HCT116 (cell line): ENCODE results near the gene HOXB3. TPM values are rescaled to one million over a fixed set of nuclear protein-coding genes. Genes with fewer than 3 reads are reported as not detected.

ENCODE experiments used
- ATAC-seq: fragments of 200-7000 bp; cut with Tn5 transposase; 2 replicates; pipeline ENCODE4 v1.9.1; 2020; ENCODE audit warnings: mild to moderate bottlenecking, moderate library complexity
- BruUV-seq: library from RNA; stranded (reverse); fragments of 400-500 nt; replicated peaks from 2 replicates; lab custom pipeline; 2021; lab: Mats Ljungman, UMichigan
- CTCF ChIA-PET: fragments of 300-600 bp; sonication (Branson Sonifier 250); formaldehyde crosslinking; loops from one replicate; lab custom pipeline; 2021; ENCODE audit warnings: antibody characterized with exemption; lab: Charles Lee
- POLR2A ChIA-PET: fragments of 300-600, 350-600 bp; sonication (Branson Sonifier 250); formaldehyde crosslinking; loops from one replicate; lab custom pipeline; 2021; ENCODE audit warnings: antibody characterized with exemption; lab: Charles Lee
- RAD21 ChIA-PET, 2 experiments: fragments of 300-600 bp; sonication (Branson Sonifier 250); formaldehyde crosslinking; loops; one replicate each; lab custom pipeline; 2023; ENCODE audit warnings: low total read pairs in 2 of 2; ENCODE audit not compliant: uncharacterized antibody in 2 of 2, unreplicated experiment in 2 of 2, low non-redundant PET in 1 of 2; lab: Charles Lee
- DNase-seq: peaks from one replicate; pipeline ENCODE4 v3.0.0-alpha.2; 2010; ENCODE audit warnings: low read depth, low spot score
- H2AFZ ChIP-seq: fragments of 200-600 bp; shearing (Covaris generic), sonication (generic); 2 replicates; pipeline ENCODE4 v1.6.1; 2017; ENCODE audit warnings: low read depth, mixed run types, mixed read lengths, antibody characterized with exemption, low read length; ENCODE audit not compliant: poor library complexity, severe bottlenecking
- H3K27ac ChIP-seq: 2 replicates; pipeline ENCODE4 v1.5.1; 2012; ENCODE audit warnings: low read depth, low read length
- H3K27me3 ChIP-seq: fragments of 200-600 bp; sonication (generic); 2 replicates; pipeline ENCODE4 v1.6.1; 2016; ENCODE audit warnings: mixed run types, low read length, mixed read lengths; ENCODE audit not compliant: insufficient read depth
- H3K36me3 ChIP-seq, 2 experiments: fragments of 200-500 bp in 1 of 2; fragments of 200-600 bp in 1 of 2; sonication (Bioruptor generic) in 1 of 2; sonication (generic) in 1 of 2; 2 replicates each; pipeline versions ENCODE4 v1.5.1 to v1.6.1; 2014 to 2016; ENCODE audit warnings: low read length in 2 of 2, inconsistent platforms in 1 of 2, mixed read lengths in 1 of 2, mixed run types in 1 of 2; ENCODE audit not compliant: insufficient read depth in 2 of 2, control insufficient read depth in 1 of 2
- H3K4me1 ChIP-seq, 2 experiments: fragments of 200-600 bp in 1 of 2; sonication (generic) in 1 of 2; 2 replicates each; pipeline versions ENCODE4 v1.5.1 to v1.6.1; 2012 to 2017; ENCODE audit warnings: low read length in 2 of 2, inconsistent platforms in 1 of 2, mild to moderate bottlenecking in 1 of 2, mixed read lengths in 1 of 2, mixed run types in 1 of 2, moderate library complexity in 1 of 2; ENCODE audit not compliant: insufficient read depth in 2 of 2, control insufficient read depth in 1 of 2
- H3K4me2 ChIP-seq: fragments of 200-600 bp; sonication (generic); 2 replicates; pipeline ENCODE4 v1.6.1; 2017; ENCODE audit warnings: mixed run types, low read length, mixed read lengths
- H3K4me3 ChIP-seq, 2 experiments: fragments of 200-600 bp in 1 of 2; sonication (generic) in 1 of 2; replicated peaks in 1 of 2; 2 replicates each; pipeline ENCODE4 v1.5.1; 2011 to 2016; ENCODE audit warnings: low read length in 2 of 2, control low read depth in 1 of 2, low read depth in 1 of 2, mild to moderate bottlenecking in 1 of 2, mixed read lengths in 1 of 2, mixed run types in 1 of 2
- H3K79me2 ChIP-seq: fragments of 200-600 bp; sonication (generic); 2 replicates; pipeline ENCODE4 v1.6.1; 2017; ENCODE audit warnings: mild to moderate bottlenecking, mixed run types, low read length, moderate library complexity, mixed read lengths; ENCODE audit not compliant: insufficient read depth
- H3K9ac ChIP-seq: fragments of 200-600 bp; sonication (generic); 2 replicates; pipeline ENCODE4 v1.6.1; 2016; ENCODE audit warnings: low read length, mixed read lengths
- H3K9me2 ChIP-seq: fragments of 200-600 bp; sonication (generic), shearing (Covaris generic); 2 replicates; pipeline ENCODE4 v1.6.1; 2017; ENCODE audit warnings: mixed run types, mild to moderate bottlenecking, moderate library complexity; ENCODE audit not compliant: insufficient read depth
- H3K9me3 ChIP-seq, 2 experiments: fragments of 200-500 bp in 1 of 2; fragments of 200-600 bp in 1 of 2; sonication (Bioruptor generic) in 1 of 2; sonication (generic) in 1 of 2; 2 replicates each; pipeline ENCODE4 v1.6.1; 2014 to 2017; ENCODE audit warnings: low read length in 2 of 2, mixed read lengths in 2 of 2, inconsistent platforms in 1 of 2, low read depth in 1 of 2, mild to moderate bottlenecking in 1 of 2, mixed run types in 1 of 2, moderate library complexity in 1 of 2; ENCODE audit not compliant: control insufficient read depth in 1 of 2, insufficient read depth in 1 of 2
- H4K20me1 ChIP-seq: fragments of 200-600 bp; sonication (generic), shearing (Covaris generic); 2 replicates; pipeline ENCODE4 v1.6.1; 2017; ENCODE audit warnings: mixed run types, mild to moderate bottlenecking, moderate library complexity; ENCODE audit not compliant: insufficient read depth
- CBX3 ChIP-seq: IDR thresholded peaks from 2 replicates; pipeline ENCODE4 v1.6.1; 2012; ENCODE audit warnings: low read depth
- ELF1 ChIP-seq: IDR thresholded peaks from 2 replicates; pipeline ENCODE4 v1.6.1; 2012; ENCODE audit warnings: low read depth, borderline replicate concordance
- EZH2 ChIP-seq: fragments of 200-600 bp; sonication (generic); IDR thresholded peaks from 2 replicates; pipeline ENCODE4 v1.6.1; 2017; ENCODE audit warnings: antibody characterized with exemption, mixed run types
- EZH2phosphoT487 ChIP-seq: fragments of 200-600 bp; IDR thresholded peaks from 2 replicates; pipeline ENCODE4 v1.6.1; 2018; ENCODE audit warnings: antibody characterized with exemption, borderline replicate concordance
- FOSL1 ChIP-seq: IDR thresholded peaks from 2 replicates; pipeline ENCODE4 v1.6.1; 2012; ENCODE audit warnings: low read depth
- JUND ChIP-seq: IDR thresholded peaks from 2 replicates; pipeline ENCODE4 v1.6.1; 2012
- POLR2A ChIP-seq: IDR thresholded peaks from 2 replicates; pipeline ENCODE4 v1.7.0; 2011; ENCODE audit warnings: borderline replicate concordance; ENCODE audit not compliant: insufficient read depth, insufficient read length; ENCODE audit errors: extremely low read depth
- REST ChIP-seq: IDR thresholded peaks from 2 replicates; pipeline ENCODE4 v1.6.1; 2012; ENCODE audit warnings: low read depth
- SIN3A ChIP-seq: IDR thresholded peaks from 2 replicates; pipeline ENCODE4 v1.6.1; 2012; ENCODE audit warnings: low read depth
- SP1 ChIP-seq: IDR thresholded peaks from 2 replicates; pipeline ENCODE4 v1.6.1; 2012; ENCODE audit warnings: low read depth
- SRF ChIP-seq: IDR thresholded peaks from 2 replicates; pipeline ENCODE4 v1.6.1; 2012; ENCODE audit warnings: low read depth
- TCF7L2 ChIP-seq: IDR thresholded peaks from 2 replicates; pipeline ENCODE4 v1.7.0; 2011; ENCODE audit warnings: borderline replicate concordance, inconsistent platforms; ENCODE audit not compliant: insufficient read depth, insufficient read length; ENCODE audit errors: extremely low read depth
- YY1 ChIP-seq: IDR thresholded peaks from 2 replicates; pipeline ENCODE4 v1.6.1; 2011; ENCODE audit warnings: low read length, low read depth, moderate library complexity, mild to moderate bottlenecking; ENCODE audit not compliant: insufficient replicate concordance; ENCODE audit errors: extremely low read depth
- intact Hi-C: fragments of 100-400 bp; cut with micrococcal nuclease; formaldehyde crosslinking; loops from 2 replicates; pipeline ENCODE4 v1.10.0; 2022
- total RNA-seq: library from RNA; stranded (reverse); gene quantifications from one replicate; pipeline ENCODE4 v1.2.1, GENCODE V29; 2021; ENCODE audit not compliant: unreplicated experiment
- TF ChIP-seq, protein P1 (sequence below), 3 experiments: fragments of 200-600 bp in 1 of 3; sonication (generic) in 1 of 3; IDR thresholded peaks in 2 of 3; conservative IDR thresholded peaks in 1 of 3; 2 replicates each; pipeline ENCODE4 v1.5.1; 2012 to 2017; ENCODE audit warnings: low read depth in 2 of 3, low read length in 2 of 3, antibody characterized with exemption in 1 of 3, borderline replicate concordance in 1 of 3, control low read depth in 1 of 3, mild to moderate bottlenecking in 1 of 3, mixed read lengths in 1 of 3, mixed run types in 1 of 3, moderate library complexity in 1 of 3; ENCODE audit not compliant: insufficient read depth in 1 of 3

HOXB3 gene
- total RNA-seq, 1 experiment from 2014 or later, result 19.8 TPM

DNA sequence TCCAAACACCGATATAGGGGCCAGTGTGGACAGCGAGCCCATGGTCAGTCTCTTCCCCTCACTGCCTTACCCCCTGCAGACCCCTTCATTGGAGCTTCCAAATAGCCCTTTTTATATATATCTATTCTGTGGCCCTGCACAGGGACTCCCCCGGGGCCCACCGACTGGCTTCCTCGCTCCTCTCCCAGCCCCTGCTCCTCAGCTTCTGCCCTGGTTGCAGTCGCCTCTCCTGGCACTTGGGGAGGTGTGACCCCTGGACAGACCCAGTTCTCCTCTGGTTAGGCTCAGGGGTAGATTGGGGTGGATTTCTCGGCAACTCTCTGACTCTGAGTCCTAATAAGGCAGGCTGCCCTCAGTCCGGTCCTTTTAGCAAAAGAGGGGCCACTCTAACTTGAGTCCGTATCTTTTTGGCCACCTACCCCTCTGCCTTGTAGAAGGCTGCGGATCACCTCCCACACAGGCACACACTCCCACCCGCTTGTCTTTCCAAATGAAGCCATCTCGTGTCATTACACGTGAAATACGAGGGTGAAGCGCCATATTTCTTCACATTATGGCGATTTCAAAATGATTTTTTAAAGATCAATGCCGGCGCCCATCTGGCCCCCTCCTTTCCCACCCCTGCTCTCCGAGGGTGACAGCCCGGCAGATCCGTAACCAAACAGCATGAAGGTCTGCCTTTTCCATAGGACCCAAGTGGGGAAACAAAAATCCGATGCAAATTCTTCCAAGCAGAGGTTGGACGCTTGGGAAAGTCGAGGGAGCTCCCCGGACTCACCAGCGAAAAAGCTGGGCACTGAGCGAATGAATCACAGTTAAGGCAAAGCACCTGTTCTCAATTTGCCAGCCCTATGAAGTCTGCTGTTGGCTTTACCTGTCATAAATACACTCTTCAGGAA is 37.8 kb upstream of the HOXB3 start:
- CTCF ChIA-PET, result interaction anchor here (1.1 to 1.4 kb wide), 2 partner anchors 9 to 367 kb away, joined by 3 to 4 read pairs; no protein-coding TSS in a partner anchor
- TF ChIP-seq TCF7L2 (no peak), EZH2phosphoT487 (no peak), SP1 (no peak), SRF (no peak), FOSL1 (no peak), SIN3A (no peak), REST (no peak), POLR2A (no peak), JUND (no peak), EZH2 (no peak), YY1 (no peak), CBX3 (no peak), ELF1 (no peak)
- TF ChIP-seq, protein P1, sequence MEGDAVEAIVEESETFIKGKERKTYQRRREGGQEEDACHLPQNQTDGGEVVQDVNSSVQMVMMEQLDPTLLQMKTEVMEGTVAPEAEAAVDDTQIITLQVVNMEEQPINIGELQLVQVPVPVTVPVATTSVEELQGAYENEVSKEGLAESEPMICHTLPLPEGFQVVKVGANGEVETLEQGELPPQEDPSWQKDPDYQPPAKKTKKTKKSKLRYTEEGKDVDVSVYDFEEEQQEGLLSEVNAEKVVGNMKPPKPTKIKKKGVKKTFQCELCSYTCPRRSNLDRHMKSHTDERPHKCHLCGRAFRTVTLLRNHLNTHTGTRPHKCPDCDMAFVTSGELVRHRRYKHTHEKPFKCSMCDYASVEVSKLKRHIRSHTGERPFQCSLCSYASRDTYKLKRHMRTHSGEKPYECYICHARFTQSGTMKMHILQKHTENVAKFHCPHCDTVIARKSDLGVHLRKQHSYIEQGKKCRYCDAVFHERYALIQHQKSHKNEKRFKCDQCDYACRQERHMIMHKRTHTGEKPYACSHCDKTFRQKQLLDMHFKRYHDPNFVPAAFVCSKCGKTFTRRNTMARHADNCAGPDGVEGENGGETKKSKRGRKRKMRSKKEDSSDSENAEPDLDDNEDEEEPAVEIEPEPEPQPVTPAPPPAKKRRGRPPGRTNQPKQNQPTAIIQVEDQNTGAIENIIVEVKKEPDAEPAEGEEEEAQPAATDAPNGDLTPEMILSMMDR (IDR thresholded peaks at IDR 0.05 in 2 of 3, conservative IDR thresholded peaks at IDR 0.05 in 1 of 3; ENCODE audit: borderline replicate concordance in 1 of 3, insufficient read depth in 1 of 3, low read depth in 2 of 3, low read length in 2 of 3), result no peak
- Histone ChIP-seq H3K4me2 (peak overlapping the region; percentile 98; the same call in 1 of the 2 replicates), H2AFZ (no peak overlapping the region), H4K20me1 (no peaks in the 10 kb centered on the region), H3K36me3 (no peaks in the 10 kb centered on the region; a peak in 1 of 4 replicates), H3K4me3 (no peak overlapping the region), H3K79me2 (peaks cover 29% of the 10 kb centered on the region), H3K27ac (peak overlapping the region; percentile 95), H3K9me2 (no peaks in the 10 kb centered on the region), H3K9me3 (no peaks in the 10 kb centered on the region), H3K27me3 (no peaks in the 10 kb centered on the region), H3K4me1 (peaks cover 15 to 28% of the 10 kb centered on the region in 2 experiments), H3K9ac (peak overlapping the region; percentile 95)
- BruUV-seq, result no TSS peak
- ATAC-seq (no peak), DNase-seq (no peak)
- POLR2A ChIA-PET, result interaction anchor here (1.4 to 2.2 kb wide), 2 partner anchors 12 to 13 kb away, joined by 3 to 8 read pairs; no protein-coding TSS in a partner anchor
- intact Hi-C loops, result no loop called here
- RAD21 ChIA-PET, result no interaction called here
